ENCODE results near the gene SRPRB. TPM values are rescaled to one million over a fixed set of nuclear protein-coding genes. Genes with fewer than 3 reads are reported as not detected.
A peak's percentile ranks its signal among the peaks of the same experiment; 100 is the strongest.
"Not testable (repeated sequence)": the region's sequence is repeated elsewhere in the genome, so short reads cannot be mapped to it uniquely, and the experiment has no call there.

SRPRB gene
- polyA plus RNA-seq, 2 donors = 23.0 to 32.6 TPM

DNA sequence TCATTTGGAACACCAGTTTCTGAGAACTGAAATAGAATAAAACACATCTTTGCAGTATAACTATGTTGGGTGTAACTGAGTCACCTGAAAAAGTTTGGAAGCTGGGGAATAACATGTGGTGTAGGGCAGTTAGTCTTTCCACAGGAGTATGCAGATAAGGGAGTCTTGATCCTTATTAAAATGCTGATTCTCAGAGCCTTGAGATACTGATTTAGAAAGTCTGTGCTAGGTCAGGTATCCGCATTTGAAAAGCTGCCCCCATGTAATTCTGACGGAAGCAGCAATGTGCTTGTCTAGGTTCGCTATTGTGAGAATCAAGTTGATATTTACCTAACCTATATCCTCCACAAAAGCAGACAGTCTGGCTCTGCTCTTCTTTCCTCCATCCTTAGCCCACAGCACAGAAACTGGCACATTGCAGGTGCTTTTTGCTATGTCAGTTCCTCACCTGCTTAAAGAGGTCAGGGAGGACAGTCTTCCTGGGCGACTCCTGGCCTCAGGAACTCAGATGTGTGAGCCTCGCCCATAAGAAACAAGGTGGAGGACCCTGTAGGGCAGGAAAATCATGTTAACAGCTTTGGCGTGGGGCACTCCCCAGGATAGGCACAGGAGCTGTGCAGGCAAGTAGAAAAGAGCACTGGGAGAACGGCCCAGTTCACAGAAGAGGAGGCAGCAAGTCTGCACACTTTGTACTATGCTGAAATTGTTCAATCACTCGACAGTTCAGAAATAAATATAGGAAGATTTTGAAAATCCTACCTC is 27.6 kb upstream of the SRPRB start:
- peak overlapping the region; percentile 39 to 40 for H3K27ac ChIP-seq (ENCODE audit: low read depth in 2 of 2, low read length in 1 of 2)
- 46 to 59% methylated on average over 8 of the region's 8 CpGs for WGBS, 2 donors
- no peaks in the 10 kb centered on the region for H3K4me1 ChIP-seq (ENCODE audit: control insufficient read depth in 2 of 2, insufficient read depth in 2 of 2, low read length in 1 of 2)
- no peak overlapping the region for H3K4me3 ChIP-seq (ENCODE audit: low read depth in 1 of 2, low read length in 2 of 2)
- H3K27me3 ChIP-seq (ENCODE audit: control insufficient read depth in 1 of 2, insufficient read depth in 2 of 2, low read length in 2 of 2) = no peaks in the 10 kb centered on the region
- no peaks in the 10 kb centered on the region for H3K9me3 ChIP-seq (ENCODE audit: control insufficient read depth in 2 of 2, insufficient read depth in 1 of 2, low read depth in 1 of 2, low read length in 1 of 2)
- no peaks in the 10 kb centered on the region for H3K36me3 ChIP-seq (ENCODE audit: control insufficient read depth in 2 of 2, insufficient read depth in 2 of 2, low read length in 1 of 2)

DNA sequence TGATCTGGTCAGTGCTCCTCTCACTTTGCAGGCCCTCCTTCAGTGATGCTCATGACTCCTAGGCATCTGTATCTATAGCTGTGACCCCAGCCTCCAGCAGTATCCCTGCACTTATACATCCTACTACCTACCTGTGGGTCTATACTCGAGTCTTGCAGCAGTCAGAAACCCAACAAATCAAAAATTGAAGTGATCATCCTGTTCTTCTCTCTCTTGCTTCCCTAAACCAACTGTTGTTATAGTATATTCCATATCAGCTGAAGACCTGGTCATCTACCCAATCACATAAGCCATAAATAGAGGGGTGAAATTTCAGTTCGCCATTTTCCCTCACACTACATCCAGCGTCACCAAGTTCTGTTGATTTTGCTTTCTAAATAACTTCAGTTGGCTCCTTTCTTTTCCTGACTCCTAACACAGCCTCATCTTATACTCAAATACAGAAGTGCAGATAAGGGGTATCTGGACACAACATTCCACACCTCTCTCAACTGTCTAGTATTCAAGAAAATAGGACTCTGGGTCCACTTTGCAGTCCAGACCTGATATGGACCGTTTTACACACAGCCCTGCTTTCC is 25.9 kb upstream of the SRPRB start:
- H3K4me3 ChIP-seq (ENCODE audit: low read depth in 1 of 2, low read length in 2 of 2) = no peak overlapping the region
- WGBS, 2 donors = 62 to 74% methylated on average over 4 of the region's 4 CpGs
- H3K27me3 ChIP-seq (ENCODE audit: control insufficient read depth in 1 of 2, insufficient read depth in 2 of 2, low read length in 2 of 2) = peaks cover 0 to 4% of the 10 kb centered on the region in 2 donors
- no peak overlapping the region for H3K27ac ChIP-seq (ENCODE audit: low read depth in 2 of 2, low read length in 1 of 2)
- no peaks in the 10 kb centered on the region for H3K4me1 ChIP-seq (ENCODE audit: control insufficient read depth in 2 of 2, insufficient read depth in 2 of 2, low read length in 1 of 2)
- H3K36me3 ChIP-seq (ENCODE audit: control insufficient read depth in 2 of 2, insufficient read depth in 2 of 2, low read length in 1 of 2) = no peaks in the 10 kb centered on the region
- no peaks in the 10 kb centered on the region for H3K9me3 ChIP-seq (ENCODE audit: control insufficient read depth in 2 of 2, insufficient read depth in 1 of 2, low read depth in 1 of 2, low read length in 1 of 2)

DNA sequence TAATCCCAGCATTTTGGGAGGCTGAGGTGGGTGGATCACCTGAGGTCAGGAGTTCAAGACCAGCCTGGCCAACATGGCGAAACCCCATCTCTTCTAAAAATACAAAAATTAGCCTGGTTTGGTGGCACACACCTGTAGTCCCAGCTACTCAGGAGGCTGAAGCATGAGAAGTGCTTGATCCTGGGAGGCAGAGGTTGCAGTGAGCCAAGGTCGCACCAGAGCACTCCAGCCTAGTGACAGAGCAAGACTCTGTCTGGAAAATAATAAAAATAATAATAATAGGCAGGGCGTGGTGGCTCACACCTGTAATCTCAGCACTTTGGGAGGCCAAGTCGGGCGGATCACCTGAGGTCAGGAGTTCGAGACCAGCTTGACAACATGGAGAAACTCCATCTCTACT is 24.9 kb upstream of the SRPRB start:
- H3K9me3 ChIP-seq (ENCODE audit: control insufficient read depth in 2 of 2, insufficient read depth in 1 of 2, low read depth in 1 of 2, low read length in 1 of 2); H3K27ac ChIP-seq (ENCODE audit: low read depth in 2 of 2, low read length in 1 of 2): not testable (repeated sequence)
- WGBS, 2 donors = 91 to 97% methylated on average over 6 of the region's 6 CpGs

DNA sequence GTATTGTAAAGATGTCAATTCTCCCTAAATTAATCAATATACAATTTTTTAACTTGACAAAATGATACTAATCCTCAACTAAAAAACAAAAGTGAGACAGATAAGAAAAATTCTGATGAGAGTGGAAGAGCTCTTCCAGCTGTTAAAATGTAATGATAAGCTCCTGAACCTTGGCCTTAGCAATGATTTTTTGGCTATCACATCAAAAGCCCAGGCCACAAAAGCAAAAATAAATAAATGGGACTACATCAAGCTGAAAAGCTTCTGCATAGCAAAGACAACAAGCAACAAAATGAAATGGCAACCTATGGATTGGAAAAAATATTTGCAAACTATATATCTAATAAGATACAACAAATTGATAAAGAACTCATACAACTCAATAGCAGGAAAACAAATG is 24.0 kb upstream of the SRPRB start:
- no peak overlapping the region for H3K27ac ChIP-seq (ENCODE audit: low read depth in 2 of 2, low read length in 1 of 2)
- H3K27me3 ChIP-seq (ENCODE audit: control insufficient read depth in 1 of 2, insufficient read depth in 2 of 2, low read length in 2 of 2) = peaks cover 0 to 4% of the 10 kb centered on the region in 2 donors
- H3K36me3 ChIP-seq (ENCODE audit: control insufficient read depth in 2 of 2, insufficient read depth in 2 of 2, low read length in 1 of 2) = no peaks in the 10 kb centered on the region
- no peaks in the 10 kb centered on the region for H3K4me1 ChIP-seq (ENCODE audit: control insufficient read depth in 2 of 2, insufficient read depth in 2 of 2, low read length in 1 of 2)
- no peak overlapping the region for H3K4me3 ChIP-seq (ENCODE audit: low read depth in 1 of 2, low read length in 2 of 2)
- no peaks in the 10 kb centered on the region for H3K9me3 ChIP-seq (ENCODE audit: control insufficient read depth in 2 of 2, insufficient read depth in 1 of 2, low read depth in 1 of 2, low read length in 1 of 2)

More for the DNA sequence above, 24.9 kb upstream of the SRPRB start:
- not testable (repeated sequence) for H3K4me3 ChIP-seq (ENCODE audit: low read depth in 1 of 2, low read length in 2 of 2); H3K4me1 ChIP-seq (ENCODE audit: control insufficient read depth in 2 of 2, insufficient read depth in 2 of 2, low read length in 1 of 2); H3K36me3 ChIP-seq (ENCODE audit: control insufficient read depth in 2 of 2, insufficient read depth in 2 of 2, low read length in 1 of 2); H3K27me3 ChIP-seq (ENCODE audit: control insufficient read depth in 1 of 2, insufficient read depth in 2 of 2, low read length in 2 of 2)

DNA sequence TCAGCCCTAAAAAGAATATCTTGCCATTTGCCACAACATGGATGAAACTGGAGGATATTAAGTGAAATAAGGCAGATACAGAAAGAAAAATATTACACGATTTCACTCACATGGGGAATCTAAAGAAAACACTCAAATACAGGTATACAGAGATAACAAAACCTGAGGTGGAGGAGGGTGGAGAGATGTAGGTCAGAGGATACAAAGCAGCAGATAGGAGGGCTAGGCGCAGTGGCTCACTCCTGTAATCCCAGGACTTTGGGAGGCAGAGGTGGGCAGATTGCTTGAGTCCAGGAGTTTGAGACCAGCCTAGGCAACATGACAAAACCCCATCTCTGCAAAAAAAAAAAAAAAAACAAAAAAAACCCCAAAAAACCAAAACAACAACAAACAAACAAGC is 23.2 kb upstream of the SRPRB start:
- WGBS, 2 donors = 91 to 93% methylated on average over 2 of the region's 2 CpGs
- no peak overlapping the region for H3K4me3 ChIP-seq (ENCODE audit: low read depth in 1 of 2, low read length in 2 of 2)
- peaks cover 0 to 4% of the 10 kb centered on the region in 2 donors for H3K27me3 ChIP-seq (ENCODE audit: control insufficient read depth in 1 of 2, insufficient read depth in 2 of 2, low read length in 2 of 2)

DNA sequence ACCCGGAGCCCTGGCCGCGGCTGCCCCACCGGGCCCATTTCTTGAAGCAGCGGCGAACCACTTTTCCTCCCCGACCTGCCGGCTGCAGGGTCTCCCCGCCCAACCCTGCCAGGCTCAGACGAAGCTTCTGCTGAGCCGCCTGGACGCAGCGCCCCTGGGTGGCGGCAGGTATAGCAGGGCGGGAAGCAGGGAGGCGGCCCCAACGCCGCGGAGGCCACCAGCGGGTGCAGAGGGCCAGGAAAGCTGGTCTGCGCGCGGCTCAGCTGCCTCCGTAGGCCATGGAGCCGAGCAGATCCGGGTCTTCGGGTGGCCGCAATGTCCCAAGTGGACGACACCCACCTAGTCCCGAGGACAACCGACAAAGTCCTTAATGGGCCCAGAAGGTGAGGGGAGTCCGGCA is 21.9 kb upstream of the SRPRB start:
- H3K9me3 ChIP-seq (ENCODE audit: control insufficient read depth in 2 of 2, insufficient read depth in 1 of 2, low read depth in 1 of 2, low read length in 1 of 2) = no peaks in the 10 kb centered on the region
- peaks cover 0 to 4% of the 10 kb centered on the region in 2 donors for H3K27me3 ChIP-seq (ENCODE audit: control insufficient read depth in 1 of 2, insufficient read depth in 2 of 2, low read length in 2 of 2)
- no peaks in the 10 kb centered on the region for H3K36me3 ChIP-seq (ENCODE audit: control insufficient read depth in 2 of 2, insufficient read depth in 2 of 2, low read length in 1 of 2)
- no peak overlapping the region for H3K27ac ChIP-seq (ENCODE audit: low read depth in 2 of 2, low read length in 1 of 2)
- H3K4me1 ChIP-seq (ENCODE audit: control insufficient read depth in 2 of 2, insufficient read depth in 2 of 2, low read length in 1 of 2) = no peaks in the 10 kb centered on the region
- no peak overlapping the region for H3K4me3 ChIP-seq (ENCODE audit: low read depth in 1 of 2, low read length in 2 of 2)
- WGBS, 2 donors = 50 to 61% methylated on average over 32 of the region's 32 CpGs

More for the DNA sequence above, 23.2 kb upstream of the SRPRB start:
- Histone ChIP-seq H3K4me1 (ENCODE audit: control insufficient read depth in 2 of 2, insufficient read depth in 2 of 2, low read length in 1 of 2) (no peaks in the 10 kb centered on the region), H3K9me3 (ENCODE audit: control insufficient read depth in 2 of 2, insufficient read depth in 1 of 2, low read depth in 1 of 2, low read length in 1 of 2) (no peaks in the 10 kb centered on the region), H3K36me3 (ENCODE audit: control insufficient read depth in 2 of 2, insufficient read depth in 2 of 2, low read length in 1 of 2) (no peaks in the 10 kb centered on the region), H3K27ac (ENCODE audit: low read depth in 2 of 2, low read length in 1 of 2) (no peak overlapping the region)

DNA sequence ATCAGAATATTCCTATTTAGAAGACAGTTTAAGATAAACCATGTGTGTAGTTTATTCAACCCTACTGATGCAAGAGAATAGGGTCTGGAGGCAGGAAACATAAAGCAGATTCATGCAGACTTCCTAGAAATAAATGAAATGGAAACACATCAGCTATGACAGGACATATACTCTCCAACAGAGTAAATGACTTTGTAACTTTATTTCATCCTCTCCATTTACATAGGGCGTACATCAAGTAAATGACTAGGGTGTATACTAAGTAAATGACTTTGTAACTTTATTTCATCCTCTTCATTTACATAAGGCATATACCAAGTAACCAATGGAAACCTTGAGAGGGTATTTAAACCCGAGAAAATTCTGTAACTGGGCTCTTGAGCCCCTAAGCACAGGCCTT is 17.6 kb upstream of the SRPRB start:
- Histone ChIP-seq H3K36me3 (ENCODE audit: control insufficient read depth in 2 of 2, insufficient read depth in 2 of 2, low read length in 1 of 2) (no peaks in the 10 kb centered on the region), H3K4me3 (ENCODE audit: low read depth in 1 of 2, low read length in 2 of 2) (no peak overlapping the region), H3K27me3 (ENCODE audit: control insufficient read depth in 1 of 2, insufficient read depth in 2 of 2, low read length in 2 of 2) (peaks cover 0 to 4% of the 10 kb centered on the region in 2 donors), H3K4me1 (ENCODE audit: control insufficient read depth in 2 of 2, insufficient read depth in 2 of 2, low read length in 1 of 2) (no peaks in the 10 kb centered on the region), H3K9me3 (ENCODE audit: control insufficient read depth in 2 of 2, insufficient read depth in 1 of 2, low read depth in 1 of 2, low read length in 1 of 2) (no peaks in the 10 kb centered on the region), H3K27ac (ENCODE audit: low read depth in 2 of 2, low read length in 1 of 2) (no peak overlapping the region)
- WGBS, 2 donors = 80 to 88% methylated on average over 2 of the region's 2 CpGs

DNA sequence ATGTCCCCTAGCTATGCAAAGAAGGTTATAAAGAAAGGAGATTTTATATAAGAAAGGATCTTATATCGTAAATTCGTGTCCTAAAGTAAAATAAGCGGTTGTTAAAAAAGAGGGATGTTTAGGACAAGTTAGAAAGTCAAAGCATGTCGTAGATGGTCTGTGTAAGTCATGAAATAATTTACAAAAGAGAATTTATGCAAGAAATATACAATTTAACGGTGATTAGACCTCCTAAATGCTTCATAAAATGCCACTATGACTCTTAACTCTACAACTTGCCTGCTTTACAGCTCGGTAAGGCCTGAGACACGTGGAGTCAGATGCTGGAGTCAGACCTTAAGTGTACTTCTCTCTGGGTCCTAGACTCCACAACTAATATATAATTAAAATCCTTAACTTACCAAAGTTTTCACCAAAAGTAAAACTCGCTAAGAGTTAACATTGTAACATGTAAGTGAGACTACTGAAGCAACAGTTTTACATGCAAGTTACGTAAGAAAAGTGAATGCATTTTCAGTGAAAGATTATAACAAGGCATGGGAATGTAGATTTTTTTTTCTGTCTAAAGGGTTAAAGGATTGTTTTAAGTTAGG is 13.3 kb upstream of the SRPRB start:
- no peaks in the 10 kb centered on the region for H3K36me3 ChIP-seq (ENCODE audit: control insufficient read depth in 2 of 2, insufficient read depth in 2 of 2, low read length in 1 of 2)
- no peaks in the 10 kb centered on the region for H3K27me3 ChIP-seq (ENCODE audit: control insufficient read depth in 1 of 2, insufficient read depth in 2 of 2, low read length in 2 of 2)
- 57 to 58% methylated on average over 9 of the region's 9 CpGs for WGBS, 2 donors
- no peaks in the 10 kb centered on the region for H3K4me1 ChIP-seq (ENCODE audit: control insufficient read depth in 2 of 2, insufficient read depth in 2 of 2, low read length in 1 of 2)
- H3K9me3 ChIP-seq (ENCODE audit: control insufficient read depth in 2 of 2, insufficient read depth in 1 of 2, low read depth in 1 of 2, low read length in 1 of 2) = no peaks in the 10 kb centered on the region
- H3K27ac ChIP-seq (ENCODE audit: low read depth in 2 of 2, low read length in 1 of 2) = no peak overlapping the region
- H3K4me3 ChIP-seq (ENCODE audit: low read depth in 1 of 2, low read length in 2 of 2) = no peak overlapping the region

DNA sequence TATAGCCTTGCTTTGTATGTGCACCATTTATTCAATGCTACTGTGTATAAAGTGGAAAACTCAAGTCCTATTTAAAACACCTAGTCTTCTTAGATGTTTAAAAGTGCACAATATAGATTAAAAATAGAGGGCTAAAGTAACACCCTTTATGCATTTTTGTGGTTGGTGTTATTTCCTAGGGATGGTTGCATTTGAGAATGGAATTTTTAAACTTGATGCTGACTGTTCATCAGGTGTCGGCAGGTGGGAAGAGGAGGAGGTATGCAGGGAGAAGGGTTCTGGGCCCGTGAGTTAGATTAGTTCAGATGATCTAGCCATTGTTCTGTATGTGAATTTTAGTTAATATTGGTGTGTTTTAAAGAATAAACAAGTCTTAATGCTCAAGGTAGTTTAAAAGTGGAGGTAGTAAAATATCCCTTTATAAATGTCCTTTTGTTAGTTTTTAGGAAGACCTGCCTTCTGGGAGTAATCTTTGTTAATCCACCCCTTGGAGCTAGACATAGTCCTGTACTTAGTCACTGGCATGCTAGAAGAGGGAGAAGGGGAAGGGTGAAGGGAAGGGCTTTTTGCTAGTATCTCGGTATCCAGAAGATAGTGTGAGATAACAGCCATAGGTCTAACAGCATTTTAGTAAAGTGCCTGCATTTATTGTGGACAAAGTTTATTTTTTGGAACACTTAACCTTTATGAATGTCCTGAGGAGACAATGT is 8.1 kb upstream of the SRPRB start:
- no peak overlapping the region for H3K4me3 ChIP-seq (ENCODE audit: low read depth in 1 of 2, low read length in 2 of 2)
- no peaks in the 10 kb centered on the region for H3K36me3 ChIP-seq (ENCODE audit: control insufficient read depth in 2 of 2, insufficient read depth in 2 of 2, low read length in 1 of 2)
- H3K27me3 ChIP-seq (ENCODE audit: control insufficient read depth in 1 of 2, insufficient read depth in 2 of 2, low read length in 2 of 2) = no peaks in the 10 kb centered on the region
- 64 to 66% methylated on average over 3 of the region's 3 CpGs for WGBS, 2 donors
- peaks cover 0 to 3% of the 10 kb centered on the region in 2 donors for H3K4me1 ChIP-seq (ENCODE audit: control insufficient read depth in 2 of 2, insufficient read depth in 2 of 2, low read length in 1 of 2)
- no peak overlapping the region for H3K27ac ChIP-seq (ENCODE audit: low read depth in 2 of 2, low read length in 1 of 2)
- H3K9me3 ChIP-seq (ENCODE audit: control insufficient read depth in 2 of 2, insufficient read depth in 1 of 2, low read depth in 1 of 2, low read length in 1 of 2) = no peaks in the 10 kb centered on the region
